Astrocyte (in vitro differentiated cells and primary cell): ENCODE results near the gene ENPP6. TPM values are rescaled to one million over a fixed set of nuclear protein-coding genes. Genes with fewer than 3 reads are reported as not detected.

ENCODE experiments used
- DNase-seq: peaks from one replicate; pipeline ENCODE4 v3.0.0-alpha.2; 2010; ENCODE audit warnings: low read depth
- FAIRE-seq: peaks from 2 replicates; lab custom pipeline; 2011; peaks lifted over from hg19 to GRCh38; lab: Jason Lieb, UNC
- H2AFZ ChIP-seq: 2 replicates; pipeline ENCODE4 v1.6.0; 2012; ENCODE audit warnings: low read depth, low read length, inconsistent platforms
- H3K27ac ChIP-seq: 2 replicates; pipeline ENCODE4 v1.5.1; 2011; ENCODE audit warnings: low read depth, low read length, inconsistent platforms
- H3K27me3 ChIP-seq: 2 replicates; pipeline ENCODE4 v1.6.0; 2011; ENCODE audit warnings: low read length, inconsistent platforms; ENCODE audit not compliant: insufficient read depth
- H3K36me3 ChIP-seq: 2 replicates; pipeline ENCODE4 v1.5.1; 2011; ENCODE audit warnings: low read length, inconsistent platforms; ENCODE audit not compliant: insufficient read depth
- H3K4me1 ChIP-seq: 2 replicates; pipeline ENCODE4 v1.5.1; 2011; ENCODE audit warnings: low read length, inconsistent platforms; ENCODE audit not compliant: insufficient read depth
- H3K4me2 ChIP-seq: 2 replicates; pipeline ENCODE4 v1.6.0; 2012; ENCODE audit warnings: low read length, inconsistent platforms
- H3K4me3 ChIP-seq: 2 replicates; pipeline ENCODE4 v1.5.1; 2011; ENCODE audit warnings: low read depth, mild to moderate bottlenecking, low read length, inconsistent platforms; ENCODE audit not compliant: insufficient read depth
- H3K79me2 ChIP-seq: 2 replicates; pipeline ENCODE4 v1.6.0; 2012; ENCODE audit warnings: mild to moderate bottlenecking, low read length, inconsistent platforms; ENCODE audit not compliant: insufficient read depth
- H3K9ac ChIP-seq: 2 replicates; pipeline ENCODE4 v1.6.0; 2012; ENCODE audit warnings: mild to moderate bottlenecking, low read length, inconsistent platforms
- H3K9me3 ChIP-seq: 2 replicates; pipeline ENCODE4 v1.5.1; 2012; ENCODE audit warnings: low read depth, mild to moderate bottlenecking, low read length, inconsistent platforms; ENCODE audit not compliant: insufficient read depth
- H4K20me1 ChIP-seq: 2 replicates; pipeline ENCODE4 v1.6.0; 2012; ENCODE audit warnings: low read length, inconsistent platforms; ENCODE audit not compliant: insufficient read depth
- H3K27ac Mint-ChIP-seq: one replicate; pipeline ENCODE4 v1.8.0; 2021; ENCODE audit warnings: mild to moderate bottlenecking, mixed read lengths; ENCODE audit not compliant: unreplicated experiment
- H3K27me3 Mint-ChIP-seq: one replicate; pipeline ENCODE4 v1.8.0; 2021; ENCODE audit warnings: low read depth, mixed read lengths; ENCODE audit not compliant: unreplicated experiment
- H3K36me3 Mint-ChIP-seq: one replicate; pipeline ENCODE4 v1.8.0; 2021; ENCODE audit warnings: low read depth, mixed read lengths; ENCODE audit not compliant: unreplicated experiment
- H3K4me1 Mint-ChIP-seq: one replicate; pipeline ENCODE4 v1.8.0; 2021; ENCODE audit warnings: low read depth, mixed read lengths; ENCODE audit not compliant: unreplicated experiment
- H3K4me3 Mint-ChIP-seq: one replicate; pipeline ENCODE4 v1.8.0; 2021; ENCODE audit warnings: mild to moderate bottlenecking, moderate library complexity, mixed read lengths; ENCODE audit not compliant: unreplicated experiment
- H3K9me3 Mint-ChIP-seq: one replicate; pipeline ENCODE4 v1.8.0; 2021; ENCODE audit warnings: mild to moderate bottlenecking, mixed read lengths; ENCODE audit not compliant: unreplicated experiment
- EZH2 ChIP-seq: IDR thresholded peaks from 2 replicates; pipeline ENCODE4 v1.6.1; 2012; ENCODE audit warnings: mild to moderate bottlenecking, low read length, inconsistent platforms; ENCODE audit not compliant: insufficient read depth
- total RNA-seq: library from RNA; stranded (reverse); gene quantifications from 2 replicates; pipeline ENCODE4 v1.2.1, GENCODE V29; 2021
- TF ChIP-seq, protein P1 (sequence below): IDR thresholded peaks from 2 replicates; pipeline ENCODE4 v1.5.1; 2011; ENCODE audit warnings: low read depth, mild to moderate bottlenecking, inconsistent platforms, low read length, moderate library complexity; ENCODE audit not compliant: insufficient read depth

ENPP6 gene
- total RNA-seq, 1 donor from 2014 or later: 0.50 TPM

DNA sequence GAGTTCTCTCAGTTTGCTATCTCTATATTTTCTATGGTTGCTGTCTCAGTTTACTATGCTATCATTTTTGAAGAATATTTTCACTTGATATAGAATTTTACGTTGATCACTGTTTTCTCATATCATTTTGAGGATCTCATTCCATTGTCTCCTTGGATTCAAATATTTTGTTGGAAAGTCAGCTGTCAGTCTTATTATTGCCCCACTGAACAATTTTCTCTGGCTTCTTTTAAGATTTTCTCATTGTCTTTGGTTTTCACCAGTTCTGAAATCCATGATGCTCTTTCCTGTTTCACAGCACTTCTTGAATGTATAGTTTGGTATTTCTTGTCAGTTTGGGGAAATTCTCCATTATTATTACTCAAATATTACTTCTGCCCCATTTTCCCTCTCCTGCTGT, 81.1 kb downstream of the ENPP6 start:
- Histone ChIP-seq H3K4me2 (no peak overlapping the region), H3K27me3 (no peaks in the 10 kb centered on the region), H3K9ac (no peak overlapping the region), H3K36me3 (no peaks in the 10 kb centered on the region), H3K4me1 (no peaks in the 10 kb centered on the region), H3K79me2 (no peaks in the 10 kb centered on the region), H3K27ac (no peak overlapping the region), H3K4me3 (no peak overlapping the region), H2AFZ (no peak overlapping the region), H4K20me1 (no peaks in the 10 kb centered on the region), H3K9me3 (peaks cover 3% of the 10 kb centered on the region)
- H3K9me3 Mint-ChIP-seq: peaks cover 16% of the 10 kb centered on the region
- H3K4me1 Mint-ChIP-seq: no peaks in the 10 kb centered on the region
- no peak overlapping the region for H3K4me3 Mint-ChIP-seq
- H3K36me3 Mint-ChIP-seq: no peaks in the 10 kb centered on the region
- TF ChIP-seq EZH2: no peak
- TF ChIP-seq, protein P1, sequence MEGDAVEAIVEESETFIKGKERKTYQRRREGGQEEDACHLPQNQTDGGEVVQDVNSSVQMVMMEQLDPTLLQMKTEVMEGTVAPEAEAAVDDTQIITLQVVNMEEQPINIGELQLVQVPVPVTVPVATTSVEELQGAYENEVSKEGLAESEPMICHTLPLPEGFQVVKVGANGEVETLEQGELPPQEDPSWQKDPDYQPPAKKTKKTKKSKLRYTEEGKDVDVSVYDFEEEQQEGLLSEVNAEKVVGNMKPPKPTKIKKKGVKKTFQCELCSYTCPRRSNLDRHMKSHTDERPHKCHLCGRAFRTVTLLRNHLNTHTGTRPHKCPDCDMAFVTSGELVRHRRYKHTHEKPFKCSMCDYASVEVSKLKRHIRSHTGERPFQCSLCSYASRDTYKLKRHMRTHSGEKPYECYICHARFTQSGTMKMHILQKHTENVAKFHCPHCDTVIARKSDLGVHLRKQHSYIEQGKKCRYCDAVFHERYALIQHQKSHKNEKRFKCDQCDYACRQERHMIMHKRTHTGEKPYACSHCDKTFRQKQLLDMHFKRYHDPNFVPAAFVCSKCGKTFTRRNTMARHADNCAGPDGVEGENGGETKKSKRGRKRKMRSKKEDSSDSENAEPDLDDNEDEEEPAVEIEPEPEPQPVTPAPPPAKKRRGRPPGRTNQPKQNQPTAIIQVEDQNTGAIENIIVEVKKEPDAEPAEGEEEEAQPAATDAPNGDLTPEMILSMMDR: no peak
- no peak for FAIRE-seq
- H3K27ac Mint-ChIP-seq: no peak overlapping the region
- H3K27me3 Mint-ChIP-seq: no peaks in the 10 kb centered on the region
- no peak for DNase-seq

GRCh38 chr4:184126800-184127199, 90.9 kb downstream of the ENPP6 start:
- Histone ChIP-seq H3K9ac (no peak overlapping the region), H4K20me1 (no peaks in the 10 kb centered on the region), H3K4me1 (no peaks in the 10 kb centered on the region), H3K79me2 (no peaks in the 10 kb centered on the region), H3K36me3 (no peaks in the 10 kb centered on the region), H3K9me3 (no peaks in the 10 kb centered on the region), H2AFZ (no peak overlapping the region), H3K4me3 (no peak overlapping the region), H3K4me2 (no peak overlapping the region), H3K27ac (no peak overlapping the region), H3K27me3 (no peaks in the 10 kb centered on the region)
- DNase-seq (no peak), FAIRE-seq (no peak)
- Mint-ChIP-seq H3K4me3 (no peak overlapping the region), H3K9me3 (peaks cover 2% of the 10 kb centered on the region), H3K4me1 (no peaks in the 10 kb centered on the region), H3K27ac (no peak overlapping the region), H3K36me3 (no peaks in the 10 kb centered on the region), H3K27me3 (peaks cover 9% of the 10 kb centered on the region)
- TF ChIP-seq EZH2: no peak
- TF ChIP-seq, protein P1: no peak

GRCh38 chr4:184122631-184123408, 94.9 kb downstream of the ENPP6 start:
- no peaks in the 10 kb centered on the region for H3K36me3 Mint-ChIP-seq
- peaks cover 3% of the 10 kb centered on the region for H3K9me3 Mint-ChIP-seq
- no peak for DNase-seq
- Histone ChIP-seq H3K9ac (no peak overlapping the region), H2AFZ (no peak overlapping the region), H3K9me3 (no peaks in the 10 kb centered on the region), H3K4me1 (no peaks in the 10 kb centered on the region), H3K4me2 (no peak overlapping the region), H3K4me3 (no peak overlapping the region), H3K27me3 (no peaks in the 10 kb centered on the region), H4K20me1 (no peaks in the 10 kb centered on the region), H3K79me2 (no peaks in the 10 kb centered on the region), H3K27ac (no peak overlapping the region), H3K36me3 (no peaks in the 10 kb centered on the region)
- TF ChIP-seq, protein P1: no peak
- no peak for TF ChIP-seq EZH2
- no peaks in the 10 kb centered on the region for H3K4me1 Mint-ChIP-seq
- no peak overlapping the region for H3K27ac Mint-ChIP-seq
- no peak overlapping the region for H3K4me3 Mint-ChIP-seq
- H3K27me3 Mint-ChIP-seq: peaks cover 23% of the 10 kb centered on the region
- FAIRE-seq: no peak
